NCI-H1930 (cell line): ENCODE results near the gene ATP5F1E.

Experiments used
- DNase-seq, 2 experiments: peaks; one replicate each; lab custom pipeline; 2025; lab: John Stamatoyannopoulos, UW

Gene ATP5F1E

DNA sequence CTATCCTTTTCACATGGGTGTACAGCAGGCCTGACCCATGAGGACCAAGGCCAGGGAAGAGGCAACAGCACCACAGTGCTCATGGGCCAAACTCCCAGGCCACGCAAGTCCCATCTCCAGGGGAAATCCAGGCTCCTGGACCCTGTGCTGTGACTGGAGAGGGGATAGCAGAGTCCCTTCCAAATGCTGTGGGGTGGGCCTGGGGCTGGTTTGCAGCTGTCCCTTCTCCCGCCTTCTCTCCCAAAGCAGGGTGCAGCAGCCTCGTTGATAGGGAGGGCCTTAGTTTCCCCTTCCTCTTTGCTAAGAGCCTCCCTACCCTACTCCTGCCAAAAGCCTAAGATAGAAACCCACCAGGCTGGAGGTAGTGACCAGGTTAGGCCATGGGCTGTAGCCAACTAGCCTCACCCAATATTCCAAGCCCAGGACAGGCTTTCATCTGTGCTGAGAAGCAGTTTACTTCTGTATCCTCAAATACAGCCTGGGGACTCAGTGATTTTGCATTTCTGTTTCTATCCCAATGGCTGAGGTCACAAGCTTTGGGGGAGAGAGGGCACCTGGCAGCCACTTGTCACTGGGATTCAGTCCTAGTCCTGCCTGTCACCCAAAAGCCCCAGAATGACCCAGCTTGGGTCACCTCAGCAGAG, 26.5 kb downstream of the ATP5F1E start:
- DNase-seq, result no peak

- no peak for DNase-seq
Observed at GRCh38 chr20:59004763-59005522, 27.2 kb downstream of the ATP5F1E start.

- no peak for DNase-seq
Observed at GRCh38 chr20:59004493-59004762, 27.7 kb downstream of the ATP5F1E start.

DNA sequence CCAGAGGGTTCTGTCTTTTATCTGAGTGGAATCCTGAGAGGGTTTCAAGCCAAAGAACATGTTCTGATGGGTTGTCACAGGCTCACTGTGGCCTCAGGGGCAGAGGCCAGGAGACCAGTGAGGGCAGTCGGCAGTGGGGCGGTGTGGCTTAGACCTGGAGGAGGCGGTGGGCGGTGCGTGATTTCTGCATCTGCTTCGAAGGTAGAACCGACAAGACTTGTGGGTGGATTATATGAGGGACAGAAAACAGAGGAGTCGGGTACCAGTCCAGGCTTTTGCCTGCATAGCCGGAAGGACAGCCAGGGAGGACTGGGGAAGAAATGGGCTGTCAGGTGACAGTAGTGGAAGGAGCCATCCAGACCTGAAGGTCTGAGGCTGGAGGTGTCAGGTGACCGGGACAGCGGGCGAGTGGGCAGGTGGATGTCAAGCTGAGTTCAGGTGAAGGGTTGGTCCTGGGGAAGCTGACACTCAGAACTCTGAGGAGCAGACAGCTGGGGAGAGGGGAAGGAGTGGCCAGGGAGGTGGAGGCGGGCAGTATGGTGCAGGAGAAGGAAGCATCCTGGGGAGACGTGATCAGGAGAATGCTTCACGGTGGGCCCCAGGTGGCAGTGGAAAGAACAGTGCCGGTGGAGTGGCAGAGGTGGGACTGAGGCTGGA, 28.2 kb downstream of the ATP5F1E start:
- DNase-seq, result no peak

DNA sequence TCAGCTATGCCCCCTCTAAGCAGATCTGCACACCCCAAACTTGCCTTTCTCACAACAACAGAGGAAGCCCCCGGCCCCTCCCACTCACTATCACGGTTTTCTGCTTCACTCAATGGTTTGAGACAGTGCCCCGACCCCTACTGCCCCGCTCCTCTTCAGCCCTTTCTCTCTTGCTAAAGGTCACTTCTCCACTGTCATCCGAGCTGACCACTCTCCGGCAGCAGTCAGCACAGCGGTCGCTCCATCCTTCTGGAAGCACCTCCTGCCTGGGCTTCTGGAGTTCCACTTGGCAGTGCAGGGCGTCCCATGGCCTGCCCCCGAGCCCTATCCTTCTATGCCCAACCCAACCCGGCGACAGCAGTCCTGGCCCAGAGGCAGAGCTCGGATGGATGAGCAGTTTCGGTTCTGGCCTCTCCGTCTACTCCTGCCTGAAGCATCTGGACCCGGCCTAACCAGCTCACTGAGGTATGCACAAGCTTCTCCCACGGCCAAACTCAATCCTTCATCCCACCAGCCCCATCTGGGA, 29.2 kb downstream of the ATP5F1E start:
- no peak for DNase-seq

GRCh38 chr20:59002388-59002787, 29.7 kb downstream of the ATP5F1E start:
- DNase-seq, result no peak

- no peak for DNase-seq
Observed at GRCh38 chr20:59001449-59002171, 30.5 kb downstream of the ATP5F1E start.

- no peak for DNase-seq
Observed at GRCh38 chr20:59001068-59001448, 31.1 kb downstream of the ATP5F1E start.

DNA sequence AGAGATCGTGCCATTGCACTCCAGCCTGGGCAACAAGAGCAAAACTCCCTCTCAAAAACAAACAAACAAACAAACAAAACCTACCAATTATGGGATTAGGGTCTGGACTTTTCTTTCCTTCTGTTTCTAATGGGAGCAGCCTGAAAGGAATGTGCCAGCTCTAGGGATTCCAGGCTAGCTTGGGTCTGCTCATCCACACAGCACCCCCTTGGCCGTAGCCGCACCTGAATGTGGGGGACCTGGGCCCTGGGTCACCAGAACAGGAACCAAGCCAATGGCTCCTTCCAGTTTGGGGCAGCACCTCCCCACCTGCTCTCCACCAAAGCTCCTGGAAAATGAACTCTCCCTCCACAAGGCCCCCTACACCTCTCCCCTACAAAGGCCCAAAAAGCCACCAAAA, 31.8 kb downstream of the ATP5F1E start:
- no peak for DNase-seq

GRCh38 chr20:58998656-58999055, 33.5 kb downstream of the ATP5F1E start:
- no peak for DNase-seq

GRCh38 chr20:58997141-58997770, 34.9 kb downstream of the ATP5F1E start:
- no peak for DNase-seq

GRCh38 chr20:58996226-58996611, 35.9 kb downstream of the ATP5F1E start:
- DNase-seq, result no peak

DNA sequence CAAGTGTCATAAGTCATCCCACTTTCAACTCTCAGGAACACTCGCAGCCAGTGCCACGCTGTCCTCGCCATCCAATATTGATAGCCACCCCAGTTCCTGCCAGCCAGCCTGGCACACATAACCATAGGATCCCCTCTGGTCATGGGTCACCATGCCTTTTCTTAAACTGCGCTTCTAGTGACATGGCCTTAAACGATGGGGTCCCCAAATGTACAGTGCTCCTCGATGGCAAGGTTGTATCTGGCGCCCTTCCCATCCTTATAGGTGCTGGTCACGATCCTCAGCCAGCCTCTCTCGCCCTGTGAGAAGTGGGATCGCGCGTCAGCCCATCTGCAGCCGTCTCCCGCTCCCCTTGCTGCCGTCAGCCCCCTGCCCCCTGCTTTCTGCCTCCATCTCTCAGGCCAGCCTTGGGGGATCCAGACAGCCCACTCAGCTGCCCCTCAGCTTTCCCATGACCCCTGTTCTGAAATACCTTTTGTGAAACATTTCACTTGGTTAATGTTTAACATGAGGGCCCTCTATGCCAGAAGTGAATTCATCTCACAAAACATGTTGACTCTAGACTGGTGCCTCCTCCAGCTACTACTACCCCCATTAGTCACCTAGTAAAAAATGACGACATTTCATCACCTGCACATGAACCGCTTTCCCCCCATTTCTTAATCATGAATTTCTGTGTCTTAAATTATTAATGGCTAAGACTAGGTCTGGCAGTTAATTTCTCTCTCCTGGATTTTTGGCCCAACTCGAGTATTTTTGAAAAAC, 36.5 kb downstream of the ATP5F1E start:
- DNase-seq, result no peak

GRCh38 chr20:58994390-58995159, 37.6 kb downstream of the ATP5F1E start:
- DNase-seq, result no peak

DNA sequence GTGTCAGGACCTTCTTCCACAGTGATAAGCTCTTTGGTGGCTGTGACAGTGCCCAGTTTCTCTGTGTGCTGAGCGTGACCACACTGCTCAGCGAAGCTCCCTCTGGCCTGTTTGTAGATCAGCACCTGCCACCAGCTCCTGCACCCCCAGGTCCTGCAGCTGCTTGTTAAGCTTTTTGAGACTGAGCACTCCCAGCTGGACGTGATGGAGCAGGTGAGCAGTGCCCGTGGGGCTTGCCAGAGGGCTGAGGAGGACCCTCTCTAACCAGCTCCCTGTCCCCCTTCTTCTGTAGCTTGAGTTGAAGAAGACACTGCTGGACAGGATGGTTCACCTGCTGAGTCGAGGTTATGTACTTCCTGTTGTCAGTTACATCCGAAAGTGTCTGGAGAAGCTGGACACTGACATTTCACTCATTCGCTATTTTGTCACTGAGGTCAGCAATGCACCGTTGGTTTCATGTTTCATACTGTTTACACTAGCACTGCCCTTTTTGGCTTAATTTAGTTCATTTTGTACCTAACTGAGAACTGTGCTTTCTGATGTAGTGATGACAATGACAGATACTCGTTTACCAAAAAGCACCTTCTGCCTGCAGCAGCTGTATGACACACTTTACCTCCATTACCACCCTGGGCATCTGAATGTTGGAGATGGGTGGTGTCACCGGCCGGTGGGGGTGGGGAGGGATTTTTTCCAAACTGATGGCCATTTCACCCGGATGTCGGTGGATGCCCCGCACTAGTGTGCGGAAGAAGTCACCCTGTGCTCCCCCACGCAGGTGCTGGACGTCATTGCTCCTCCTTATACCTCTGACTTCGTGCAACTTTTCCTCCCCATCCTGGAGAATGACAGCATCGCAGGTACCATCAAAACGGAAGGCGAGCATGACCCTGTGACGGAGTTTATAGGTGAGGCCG, 38.5 kb downstream of the ATP5F1E start:
- no peak for DNase-seq

DNA sequence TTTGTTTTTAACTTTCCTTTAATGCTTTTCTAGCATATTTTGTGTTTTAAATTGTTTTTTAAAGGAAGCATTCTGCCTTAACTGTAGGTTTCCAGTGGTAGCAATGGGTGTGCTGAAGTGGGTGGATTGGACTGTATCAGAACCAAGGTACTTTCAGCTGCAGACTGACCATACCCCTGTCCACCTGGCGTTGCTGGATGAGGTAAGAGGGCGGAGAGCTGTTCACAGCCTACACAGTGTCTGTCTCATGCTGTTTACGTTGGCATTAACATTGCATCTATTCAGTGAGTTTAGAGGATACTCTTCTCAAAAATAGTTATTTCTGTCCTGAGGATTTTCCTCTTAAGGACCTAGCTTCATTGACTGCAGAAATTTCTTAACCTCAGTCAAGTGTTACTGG, 39.2 kb downstream of the ATP5F1E start:
- DNase-seq, result no peak

DNA sequence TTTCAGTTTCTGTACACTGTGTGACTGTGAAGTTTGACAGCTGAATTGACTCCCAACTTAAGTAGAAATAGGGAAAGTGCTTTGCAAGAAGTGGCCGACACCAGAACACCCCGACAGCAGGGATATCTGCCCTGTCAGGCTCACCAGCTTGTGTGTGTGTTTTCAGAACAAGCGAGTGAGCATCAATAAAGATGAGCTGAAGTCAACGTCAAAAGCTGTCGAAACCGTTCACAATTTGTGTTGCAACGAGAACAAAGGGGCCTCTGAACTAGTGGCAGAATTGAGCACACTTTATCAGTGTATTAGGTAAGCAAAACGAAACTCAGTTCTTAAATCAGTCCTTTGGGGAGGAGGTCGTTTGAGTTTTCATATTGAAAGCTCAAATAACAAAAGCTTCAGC, 40.4 kb downstream of the ATP5F1E start:
- no peak for DNase-seq

GRCh38 chr20:58990651-58991445, 41.3 kb downstream of the ATP5F1E start:
- no peak for DNase-seq

DNA sequence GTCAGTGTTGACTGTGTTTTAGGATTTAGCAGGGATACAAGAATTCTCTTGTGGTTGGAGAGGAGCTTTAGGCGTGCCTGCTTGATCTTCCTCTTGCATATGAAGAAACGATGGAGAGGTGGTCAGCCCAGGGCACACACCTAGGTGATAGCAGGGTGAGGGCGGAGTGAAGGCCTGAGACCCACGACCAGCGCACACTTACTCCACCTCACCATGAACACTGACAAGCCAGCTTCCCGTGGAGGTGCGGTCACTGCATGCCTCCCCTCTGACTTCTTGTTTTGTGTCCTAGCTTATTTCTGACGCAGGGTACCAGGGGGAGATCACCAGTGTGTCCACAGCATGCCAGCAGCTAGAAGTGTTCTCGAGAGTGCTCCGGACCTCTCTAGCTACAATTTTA, 42.9 kb downstream of the ATP5F1E start:
- DNase-seq, result no peak
